Measurements from ENCODE around the gene SEC23B.
"Not testable (repeated sequence)": the region's sequence is repeated elsewhere in the genome, so short reads cannot be mapped to it uniquely, and the experiment has no call there.

SEC23B gene

DNA sequence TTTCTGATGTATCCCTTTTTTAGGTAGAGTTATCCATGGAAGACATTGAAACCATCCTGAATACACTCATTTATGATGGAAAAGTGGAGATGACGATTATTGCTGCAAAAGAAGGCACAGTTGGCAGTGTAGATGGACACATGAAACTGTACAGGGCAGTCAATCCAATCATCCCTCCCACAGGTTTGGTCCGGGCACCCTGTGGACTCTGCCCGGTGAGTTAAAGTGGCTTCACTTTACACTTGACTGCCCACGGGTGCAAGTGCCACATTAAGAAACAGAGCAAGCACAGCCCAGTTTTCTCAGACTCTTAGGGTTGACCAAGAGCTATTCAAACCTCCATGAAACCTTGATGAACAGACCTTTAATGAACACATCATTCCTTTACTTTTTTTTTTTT is 26.1 kb upstream of the SEC23B start:
- no peak overlapping the region for H3K4me3 ChIP-seq (ENCODE audit: low read depth, low read length)
- TF ChIP-seq, protein P1, sequence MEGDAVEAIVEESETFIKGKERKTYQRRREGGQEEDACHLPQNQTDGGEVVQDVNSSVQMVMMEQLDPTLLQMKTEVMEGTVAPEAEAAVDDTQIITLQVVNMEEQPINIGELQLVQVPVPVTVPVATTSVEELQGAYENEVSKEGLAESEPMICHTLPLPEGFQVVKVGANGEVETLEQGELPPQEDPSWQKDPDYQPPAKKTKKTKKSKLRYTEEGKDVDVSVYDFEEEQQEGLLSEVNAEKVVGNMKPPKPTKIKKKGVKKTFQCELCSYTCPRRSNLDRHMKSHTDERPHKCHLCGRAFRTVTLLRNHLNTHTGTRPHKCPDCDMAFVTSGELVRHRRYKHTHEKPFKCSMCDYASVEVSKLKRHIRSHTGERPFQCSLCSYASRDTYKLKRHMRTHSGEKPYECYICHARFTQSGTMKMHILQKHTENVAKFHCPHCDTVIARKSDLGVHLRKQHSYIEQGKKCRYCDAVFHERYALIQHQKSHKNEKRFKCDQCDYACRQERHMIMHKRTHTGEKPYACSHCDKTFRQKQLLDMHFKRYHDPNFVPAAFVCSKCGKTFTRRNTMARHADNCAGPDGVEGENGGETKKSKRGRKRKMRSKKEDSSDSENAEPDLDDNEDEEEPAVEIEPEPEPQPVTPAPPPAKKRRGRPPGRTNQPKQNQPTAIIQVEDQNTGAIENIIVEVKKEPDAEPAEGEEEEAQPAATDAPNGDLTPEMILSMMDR (IDR thresholded peaks at IDR 0.05; ENCODE audit: borderline replicate concordance, insufficient read depth, low read depth, low read length), result no peak

- no peak overlapping the region for H3K4me3 ChIP-seq (ENCODE audit: low read depth, low read length)
- TF ChIP-seq, protein P1 (IDR thresholded peaks at IDR 0.05; ENCODE audit: borderline replicate concordance, insufficient read depth, low read depth, low read length), result no peak
These were observed 19.4 kb upstream of the SEC23B start for GRCh38 chr20:18488301-18488700.

GRCh38 chr20:18496042-18496441 is 11.7 kb upstream of the SEC23B start:
- TF ChIP-seq, protein P1 (IDR thresholded peaks at IDR 0.05; ENCODE audit: borderline replicate concordance, insufficient read depth, low read depth, low read length), result no peak
- no peak overlapping the region for H3K4me3 ChIP-seq (ENCODE audit: low read depth, low read length)

DNA sequence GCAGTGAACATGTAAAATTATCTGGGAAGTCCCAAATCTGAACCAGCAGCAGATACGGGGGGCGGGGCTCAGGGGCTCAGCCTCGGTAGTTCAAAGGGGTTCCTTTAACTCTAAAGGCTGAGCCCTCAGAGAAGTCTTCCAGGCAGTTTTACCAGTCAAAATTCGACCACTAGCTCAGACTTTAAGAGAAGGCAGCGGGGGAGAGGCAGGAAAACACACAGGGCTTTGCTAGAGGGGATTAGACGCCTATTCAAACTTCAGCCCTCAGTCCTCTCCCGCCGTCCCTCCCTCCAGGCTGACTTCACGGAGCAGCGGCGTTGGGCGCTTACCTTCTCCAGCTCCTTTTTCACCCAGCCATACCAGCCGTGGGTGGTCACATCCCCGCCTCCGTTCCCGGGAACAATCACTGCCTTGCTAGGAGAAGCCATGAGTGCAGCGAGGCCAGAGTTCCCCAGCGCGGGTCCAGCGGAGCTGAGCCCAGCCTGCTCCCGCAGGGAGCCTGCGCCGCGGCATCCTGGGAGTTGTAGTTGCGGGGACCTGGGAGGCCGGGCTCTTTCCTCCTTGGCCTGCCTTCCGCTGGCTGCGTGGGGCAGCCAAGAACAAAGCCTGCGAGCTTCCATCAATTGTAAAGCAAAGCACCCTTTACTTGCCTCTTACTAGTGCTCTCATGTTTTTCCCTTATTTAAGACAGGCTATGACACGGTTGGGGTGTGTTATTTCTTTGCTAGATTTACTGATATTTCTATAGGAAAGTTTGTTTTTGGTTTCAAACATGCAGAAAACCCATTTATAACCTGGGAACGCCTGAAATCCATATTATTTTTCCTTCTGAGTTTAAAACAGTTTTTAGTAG is 10.8 kb upstream of the SEC23B start, which contains the start of gene RBBP9:
Gene RBBP9, minus strand, starts transcription at position 486 of the 853 bp plus-strand sequence. Its CDS starts 58 bp downstream, at position 428.
- TF ChIP-seq, protein P1 (IDR thresholded peaks at IDR 0.05; ENCODE audit: borderline replicate concordance, insufficient read depth, low read depth, low read length), result no peak

GRCh38 chr20:18497603-18498002 is 10.1 kb upstream of the SEC23B start:
- TF ChIP-seq, protein P1 (IDR thresholded peaks at IDR 0.05; ENCODE audit: borderline replicate concordance, insufficient read depth, low read depth, low read length), result no peak
- no peak overlapping the region for H3K4me3 ChIP-seq (ENCODE audit: low read depth, low read length)

More for the DNA sequence above, 10.8 kb upstream of the SEC23B start, which contains the start of gene RBBP9:
- peak within 1 kb of the TSS; percentile 68 for H3K4me3 ChIP-seq (ENCODE audit: low read depth, low read length)

- H3K4me3 ChIP-seq (ENCODE audit: low read depth, low read length), result not testable (repeated sequence)
These were observed 6.1 kb upstream of the SEC23B start for GRCh38 chr20:18501672-18502071.

- H3K4me3 ChIP-seq (ENCODE audit: low read depth, low read length), result no peak overlapping the region
- TF ChIP-seq, protein P1 (IDR thresholded peaks at IDR 0.05; ENCODE audit: borderline replicate concordance, insufficient read depth, low read depth, low read length), result no peak
These were observed 3.2 kb upstream of the SEC23B start for GRCh38 chr20:18504479-18505060.
